Measurements from ENCODE around the gene STAC2.

The STAC2 gene

GRCh38 chr17:39231591-39232551 is 6.1 kb upstream of the STAC2 start:
- peak; percentile 60 to 64 for DNase-seq

DNA sequence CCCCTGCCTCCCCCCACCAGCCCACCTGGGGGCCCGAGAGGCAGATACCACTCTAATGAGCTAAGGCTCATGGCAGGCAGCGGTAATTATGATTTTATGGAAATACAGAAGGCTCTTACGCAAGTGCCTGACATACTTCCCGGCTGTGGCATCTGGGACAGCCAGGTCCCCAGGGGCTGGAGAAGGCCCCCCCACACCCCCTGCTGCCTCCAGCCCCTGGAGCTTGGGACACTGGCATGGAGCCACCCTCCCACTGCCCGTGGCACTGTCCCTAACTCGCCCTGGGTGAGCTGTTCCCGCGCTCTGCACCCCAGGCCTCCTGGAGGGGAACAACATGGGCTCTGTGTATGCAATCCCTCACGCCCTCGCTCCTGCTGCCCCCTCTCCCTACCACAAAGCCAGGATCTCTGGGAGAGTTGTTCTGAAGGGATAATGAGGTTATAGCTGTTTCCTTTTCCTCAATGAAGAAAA is 5.4 kb upstream of the STAC2 start:
- DNase-seq = no peak

- DNase-seq = no peak
Measured at GRCh38 chr17:39230361-39230760, 4.6 kb upstream of the STAC2 start.

DNA sequence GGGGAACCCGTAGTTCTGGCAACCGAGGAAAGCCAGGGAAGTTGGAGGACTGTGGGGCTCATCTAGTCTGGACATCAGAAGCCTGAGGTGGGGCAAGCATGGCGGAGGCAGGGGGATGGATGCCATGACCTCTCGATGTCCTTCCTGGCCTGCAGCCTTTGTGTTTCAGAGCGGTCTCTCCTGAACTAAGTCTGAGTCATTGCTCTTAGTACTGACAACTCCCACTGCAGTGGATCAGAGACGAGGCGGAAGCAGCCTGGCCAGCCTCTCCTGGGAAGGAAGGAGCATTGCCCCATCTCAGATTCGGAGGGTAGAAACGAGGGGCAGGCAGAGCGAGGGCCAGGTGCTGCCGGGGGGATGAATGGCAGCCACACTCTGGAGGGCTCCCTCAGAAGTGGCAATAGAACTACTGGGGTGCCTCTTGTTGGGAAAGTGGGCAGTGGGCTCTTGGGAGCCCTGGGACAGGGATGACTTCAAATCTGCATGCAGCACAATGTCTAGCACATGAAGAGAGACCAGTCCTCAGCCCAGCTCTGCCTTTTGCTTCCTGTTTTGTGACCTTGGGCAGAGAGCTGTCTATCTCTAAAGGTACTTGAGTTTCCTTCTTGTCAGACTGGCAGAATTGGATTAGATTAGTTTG is 3.6 kb upstream of the STAC2 start:
- DNase-seq = no peak

- DNase-seq = no peak
Measured at GRCh38 chr17:39227364-39227919, 1.7 kb upstream of the STAC2 start.

DNA sequence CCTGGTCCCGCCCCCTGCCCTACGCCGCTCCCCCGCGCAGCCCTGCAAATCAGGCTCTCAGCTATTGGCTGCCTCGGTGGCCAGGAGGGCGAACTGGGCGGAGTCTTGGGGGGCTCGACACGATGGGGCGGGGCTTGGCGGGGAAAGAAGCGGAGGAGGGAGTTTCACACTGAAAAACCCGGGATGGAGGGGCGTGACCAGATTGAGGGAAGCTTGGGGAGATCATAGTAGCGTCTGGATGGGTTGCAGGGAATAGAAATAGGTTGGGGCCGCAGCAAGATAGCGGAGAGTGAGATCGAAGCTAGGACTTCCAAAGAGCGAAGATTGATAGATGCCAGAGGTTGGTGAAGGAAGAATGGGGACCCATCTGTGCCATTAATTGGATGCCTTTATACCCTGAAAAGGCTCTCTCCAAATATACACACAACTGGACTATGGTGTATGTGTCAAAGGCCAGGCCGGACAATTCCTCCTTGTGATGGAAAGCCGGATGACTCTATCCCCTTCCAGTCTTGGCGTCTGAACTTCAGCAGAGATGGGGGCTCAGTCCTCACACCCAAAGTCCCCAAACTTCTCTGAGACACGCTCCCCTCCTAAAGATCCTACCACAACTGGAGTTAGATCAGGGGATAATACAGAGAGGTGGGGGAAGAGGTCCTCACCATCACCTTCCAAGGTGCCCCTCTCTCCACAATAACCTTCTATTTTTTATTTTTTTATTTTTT is 376 bp upstream of the STAC2 start:
- peak; percentile 42 to 58 for DNase-seq

DNA sequence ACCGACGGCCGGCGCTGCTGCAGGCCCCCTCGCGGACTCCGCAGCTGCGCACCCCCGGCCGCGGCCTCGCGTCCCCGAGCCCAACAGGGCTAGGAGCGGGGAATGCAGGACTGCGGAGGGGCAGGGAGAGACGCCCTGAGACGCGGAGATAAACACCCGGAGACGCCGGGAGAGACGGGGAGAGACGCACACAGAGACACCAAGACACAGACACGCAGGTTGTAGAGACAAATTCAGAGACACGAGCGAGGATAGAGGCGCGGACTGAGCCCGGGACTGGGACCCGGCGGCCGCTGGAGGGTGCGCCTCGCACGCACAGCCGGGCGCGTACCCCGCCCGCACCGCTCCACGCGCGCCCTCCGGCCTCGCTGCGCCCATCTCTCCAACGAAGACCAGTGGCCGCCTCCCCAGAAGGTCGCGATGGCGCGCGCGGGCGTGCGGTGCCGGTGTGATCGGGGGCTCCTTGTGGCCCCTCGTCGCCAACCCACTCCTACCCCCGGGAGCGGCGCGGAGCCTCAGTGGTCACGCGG is 902 bp downstream of the STAC2 start:
- DNase-seq = no peak

GRCh38 chr17:39223907-39224777 is 1.6 kb downstream of the STAC2 start:
- no peak for DNase-seq

GRCh38 chr17:39222866-39223834 is 2.6 kb downstream of the STAC2 start:
- no peak for DNase-seq

GRCh38 chr17:39222151-39222550 is 3.6 kb downstream of the STAC2 start:
- no peak for DNase-seq

DNA sequence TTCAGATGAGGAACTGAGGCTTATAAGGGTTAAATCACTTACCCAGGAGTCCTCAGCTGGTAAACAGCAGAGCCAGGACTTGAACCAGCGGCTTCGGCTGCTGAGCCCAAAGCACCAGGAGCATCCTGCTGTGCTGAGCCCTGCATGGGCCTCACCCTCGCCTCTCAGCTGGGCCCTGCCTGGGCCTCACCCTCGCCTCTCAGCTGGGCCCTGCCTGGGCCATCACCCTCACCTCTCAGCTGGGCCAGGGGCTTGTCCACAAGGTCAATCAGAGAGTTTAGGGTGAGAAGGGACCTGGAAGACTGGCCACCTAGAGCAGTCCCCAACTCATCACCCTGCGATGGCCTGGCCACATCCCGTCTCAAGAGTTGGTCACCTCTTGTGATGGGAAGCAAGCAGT is 4.2 kb downstream of the STAC2 start:
- no peak for DNase-seq

- DNase-seq = no peak
Measured at GRCh38 chr17:39219647-39220154, 6.0 kb downstream of the STAC2 start.

- no peak for DNase-seq
Measured at GRCh38 chr17:39218906-39219305, 6.8 kb downstream of the STAC2 start.

- no peak for DNase-seq
Measured at GRCh38 chr17:39217734-39218369, 7.9 kb downstream of the STAC2 start.

DNA sequence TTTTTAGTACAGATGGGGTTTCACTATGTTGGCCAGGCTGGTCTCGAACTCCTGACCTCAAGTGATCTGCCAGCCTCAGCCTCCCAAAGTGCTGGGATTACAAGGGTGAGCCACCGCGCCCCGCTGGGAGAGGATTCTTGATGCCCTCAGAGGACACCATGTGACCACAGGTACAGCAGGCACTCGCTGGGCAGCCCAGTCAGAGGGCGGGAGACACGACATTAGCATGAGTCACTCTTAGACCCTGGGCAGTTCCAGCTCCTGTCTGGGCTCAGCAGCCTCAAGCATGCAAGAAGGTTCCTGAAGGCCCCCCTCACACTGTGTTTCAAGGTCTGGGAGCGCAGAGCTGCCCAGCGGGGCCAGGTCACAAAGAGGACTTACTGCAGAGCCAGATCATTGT is 11.9 kb downstream of the STAC2 start:
- no peak for DNase-seq

- DNase-seq = no peak
Measured at GRCh38 chr17:39212841-39213480, 12.8 kb downstream of the STAC2 start.

DNA sequence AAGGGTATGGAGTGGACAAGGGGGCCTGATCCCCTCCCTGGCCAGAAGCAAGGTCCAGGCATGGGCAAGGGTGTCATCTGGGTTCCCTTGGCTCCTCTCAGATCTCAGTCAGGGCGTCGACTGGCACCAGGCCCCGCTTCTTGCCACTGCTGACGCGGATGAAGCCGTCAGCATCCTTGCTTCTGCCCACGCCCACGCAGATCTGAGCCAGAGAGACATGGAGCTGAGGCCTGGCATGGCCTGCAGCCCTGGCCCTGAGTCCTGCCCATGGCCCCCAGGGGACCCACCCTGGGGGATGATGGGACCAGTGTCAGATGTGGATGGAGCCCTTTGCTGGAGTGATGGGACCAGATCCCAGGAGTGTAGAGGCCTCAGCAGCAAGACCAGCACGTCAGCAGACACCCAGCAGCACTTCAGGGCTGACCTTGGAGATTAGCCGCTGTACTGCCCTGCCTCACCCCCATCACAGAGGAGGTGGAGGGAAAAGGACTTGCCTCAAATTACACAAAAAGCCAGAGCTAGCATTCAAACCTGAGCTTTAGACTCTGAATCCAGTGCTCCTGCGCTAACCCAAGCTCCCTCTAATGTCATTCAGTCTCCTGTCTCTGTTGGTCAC is 13.4 kb downstream of the STAC2 start:
- no peak for DNase-seq

- DNase-seq = no peak
Measured at GRCh38 chr17:39210093-39210434, 15.7 kb downstream of the STAC2 start.
